Right lobe of liver (tissue), 4 donors: Measurements from ENCODE around the gene NPW.

Experiments
- POLR2A ChIP-seq: fragments of 450-650 bp; IDR thresholded peaks from one replicate; pipeline ENCODE4 v1.6.1; 2017; ENCODE audit warnings: antibody characterized with exemption, mild to moderate bottlenecking
- TF ChIP-seq, protein P1 (sequence below), 4 donors: fragments of 200-600 bp in 3 of 4; fragments of 450-650 bp in 1 of 4; IDR thresholded peaks; one replicate each; pipeline versions ENCODE4 v1.5.1 to v1.8.0; 2016 to 2022; ENCODE audit warnings: antibody characterized with exemption in 4 of 4, mild to moderate bottlenecking in 2 of 4
- donor health status: DM: no; HTN: no; CAD: no.
- donor health status: DM: no; HTN: no; CAD: no.
- donor health status: DM: no; HTN: yes; CAD: no.

DNA sequence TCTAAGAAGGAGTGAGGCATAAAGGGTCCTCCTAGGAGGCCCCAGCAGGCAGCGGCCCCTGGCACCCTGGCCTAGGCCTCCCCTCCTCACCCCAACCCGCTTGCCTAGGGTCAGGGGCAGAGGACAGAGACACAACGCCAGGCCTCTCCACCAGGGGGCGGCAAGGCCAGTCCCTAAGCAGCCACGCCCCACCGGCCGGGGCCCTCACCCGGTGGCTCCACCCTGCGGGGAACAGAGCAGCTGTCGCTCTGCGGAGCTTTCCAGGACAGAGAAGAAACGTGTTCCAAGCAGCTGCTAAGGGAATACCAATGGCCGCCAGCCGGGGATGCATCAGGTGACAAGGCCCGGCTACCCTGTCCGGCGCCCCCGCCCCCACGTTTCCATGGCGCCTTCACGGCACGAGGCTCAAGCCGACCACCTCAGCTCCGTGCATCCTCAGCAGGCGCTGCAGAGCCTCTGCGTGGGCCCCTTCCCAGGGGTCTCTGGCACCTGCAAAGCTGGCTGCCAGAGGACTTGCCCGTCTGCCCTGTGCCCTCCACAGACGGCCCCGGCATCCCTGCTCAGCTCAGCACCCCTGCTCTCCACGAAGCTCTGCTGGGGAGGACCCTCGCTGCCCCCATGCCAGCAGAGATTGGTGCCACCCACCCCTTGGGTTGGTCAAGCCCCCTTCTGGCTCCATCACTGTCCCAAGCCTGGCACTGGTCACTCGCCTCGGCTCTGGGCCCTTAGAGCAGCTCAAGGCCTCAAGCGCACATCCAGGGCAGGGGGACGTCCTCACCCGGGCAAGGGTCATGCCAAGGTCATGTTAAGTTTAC, 15.6 kb upstream of the NPW start:
- TF ChIP-seq, protein P1, sequence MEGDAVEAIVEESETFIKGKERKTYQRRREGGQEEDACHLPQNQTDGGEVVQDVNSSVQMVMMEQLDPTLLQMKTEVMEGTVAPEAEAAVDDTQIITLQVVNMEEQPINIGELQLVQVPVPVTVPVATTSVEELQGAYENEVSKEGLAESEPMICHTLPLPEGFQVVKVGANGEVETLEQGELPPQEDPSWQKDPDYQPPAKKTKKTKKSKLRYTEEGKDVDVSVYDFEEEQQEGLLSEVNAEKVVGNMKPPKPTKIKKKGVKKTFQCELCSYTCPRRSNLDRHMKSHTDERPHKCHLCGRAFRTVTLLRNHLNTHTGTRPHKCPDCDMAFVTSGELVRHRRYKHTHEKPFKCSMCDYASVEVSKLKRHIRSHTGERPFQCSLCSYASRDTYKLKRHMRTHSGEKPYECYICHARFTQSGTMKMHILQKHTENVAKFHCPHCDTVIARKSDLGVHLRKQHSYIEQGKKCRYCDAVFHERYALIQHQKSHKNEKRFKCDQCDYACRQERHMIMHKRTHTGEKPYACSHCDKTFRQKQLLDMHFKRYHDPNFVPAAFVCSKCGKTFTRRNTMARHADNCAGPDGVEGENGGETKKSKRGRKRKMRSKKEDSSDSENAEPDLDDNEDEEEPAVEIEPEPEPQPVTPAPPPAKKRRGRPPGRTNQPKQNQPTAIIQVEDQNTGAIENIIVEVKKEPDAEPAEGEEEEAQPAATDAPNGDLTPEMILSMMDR (IDR thresholded peaks at IDR 0.05) = peak; percentile 90 to 97 (median 96)
- TF ChIP-seq POLR2A = no peak
